ENCODE results near the gene ATN1. TPM values are rescaled to one million over a fixed set of nuclear protein-coding genes. Genes with fewer than 3 reads are reported as not detected.
A peak's percentile ranks its signal among the peaks of the same experiment; 100 is the strongest.

ATN1 gene
- total RNA-seq, 1 donor from 2014 or later: 69.7 TPM

DNA sequence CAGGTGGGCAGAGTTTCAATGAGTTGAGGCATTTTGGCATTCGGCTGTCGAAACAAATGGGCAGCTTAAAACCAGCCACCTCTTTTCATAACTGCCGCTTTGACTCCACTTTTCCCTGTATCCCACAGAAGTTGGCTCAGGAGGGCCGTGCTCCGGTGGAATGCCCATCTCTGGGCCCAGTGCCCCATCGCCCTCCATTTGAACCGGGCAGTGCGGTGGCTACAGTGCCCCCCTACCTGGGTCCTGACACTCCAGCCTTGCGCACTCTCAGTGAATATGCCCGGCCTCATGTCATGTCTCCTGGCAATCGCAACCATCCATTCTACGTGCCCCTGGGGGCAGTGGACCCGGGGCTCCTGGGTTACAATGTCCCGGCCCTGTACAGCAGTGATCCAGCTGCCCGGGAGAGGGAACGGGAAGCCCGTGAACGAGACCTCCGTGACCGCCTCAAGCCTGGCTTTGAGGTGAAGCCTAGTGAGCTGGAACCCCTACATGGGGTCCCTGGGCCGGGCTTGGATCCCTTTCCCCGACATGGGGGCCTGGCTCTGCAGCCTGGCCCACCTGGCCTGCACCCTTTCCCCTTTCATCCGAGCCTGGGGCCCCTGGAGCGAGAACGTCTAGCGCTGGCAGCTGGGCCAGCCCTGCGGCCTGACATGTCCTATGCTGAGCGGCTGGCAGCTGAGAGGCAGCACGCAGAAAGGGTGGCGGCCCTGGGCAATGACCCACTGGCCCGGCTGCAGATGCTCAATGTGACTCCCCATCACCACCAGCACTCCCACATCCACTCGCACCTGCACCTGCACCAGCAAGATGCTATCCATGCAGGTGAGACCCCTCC is 10.8 kb downstream of the ATN1 start:
- intact Hi-C loops (cut with DNase I): no loop called here
- no peak for ATAC-seq (ENCODE audit: poor library complexity)
- DNase-seq: no peak

DNA sequence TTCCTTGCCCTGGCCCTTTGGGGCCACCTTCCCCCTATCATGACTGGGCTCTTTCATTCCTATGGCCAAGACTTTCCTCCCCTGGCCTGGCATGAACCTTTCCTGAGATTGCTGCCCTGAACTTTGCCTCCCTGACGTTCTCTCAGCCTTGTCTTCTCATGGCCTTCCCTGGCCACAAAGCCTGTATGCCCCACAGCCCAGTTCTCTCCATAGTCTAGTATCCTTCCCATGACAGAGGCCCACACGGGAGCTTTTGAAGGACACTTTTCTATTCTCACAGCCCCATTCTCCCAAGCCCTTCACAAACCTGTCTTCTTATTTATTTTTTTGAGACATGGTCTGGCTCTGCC is 11.4 kb downstream of the ATN1 start:
- no peak for ATAC-seq (ENCODE audit: poor library complexity)
- intact Hi-C loops (cut with DNase I): no loop called here
- no peak for DNase-seq

DNA sequence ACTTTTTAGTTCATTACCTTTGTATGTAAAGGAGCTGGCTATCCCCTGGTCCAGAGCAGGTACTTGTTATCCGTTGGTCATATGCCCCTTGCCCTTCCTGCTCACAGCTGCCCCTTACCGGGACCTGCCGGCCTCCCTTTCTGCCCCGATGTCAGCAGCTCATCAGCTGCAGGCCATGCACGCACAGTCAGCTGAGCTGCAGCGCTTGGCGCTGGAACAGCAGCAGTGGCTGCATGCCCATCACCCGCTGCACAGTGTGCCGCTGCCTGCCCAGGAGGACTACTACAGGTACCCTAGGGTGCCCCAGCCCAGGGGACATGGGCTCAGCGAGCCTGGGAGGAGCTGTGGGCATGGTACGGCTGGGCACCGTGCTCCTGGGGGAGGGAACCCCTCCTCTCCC is 13.5 kb downstream of the ATN1 start:
- ATAC-seq (ENCODE audit: poor library complexity): no peak
- DNase-seq: peak; percentile 62
- intact Hi-C loops (cut with DNase I): loop anchor here (5.0 to 10.0 kb wide), 2 partner anchors 101 to 174 kb away; no protein-coding TSS in a partner anchor

DNA sequence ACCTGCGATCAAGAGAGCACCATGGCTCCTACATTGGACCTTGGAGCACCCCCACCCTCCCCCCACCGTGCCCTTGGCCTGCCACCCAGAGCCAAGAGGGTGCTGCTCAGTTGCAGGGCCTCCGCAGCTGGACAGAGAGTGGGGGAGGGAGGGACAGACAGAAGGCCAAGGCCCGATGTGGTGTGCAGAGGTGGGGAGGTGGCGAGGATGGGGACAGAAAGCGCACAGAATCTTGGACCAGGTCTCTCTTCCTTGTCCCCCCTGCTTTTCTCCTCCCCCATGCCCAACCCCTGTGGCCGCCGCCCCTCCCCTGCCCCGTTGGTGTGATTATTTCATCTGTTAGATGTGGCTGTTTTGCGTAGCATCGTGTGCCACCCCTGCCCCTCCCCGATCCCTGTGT is 14.0 kb downstream of the ATN1 start:
- intact Hi-C loops (cut with DNase I): loop anchor here (5.0 to 10.0 kb wide), 2 partner anchors 101 to 173 kb away; no protein-coding TSS in a partner anchor
- DNase-seq (peak; percentile 52), ATAC-seq (ENCODE audit: poor library complexity) (no peak)

DNA sequence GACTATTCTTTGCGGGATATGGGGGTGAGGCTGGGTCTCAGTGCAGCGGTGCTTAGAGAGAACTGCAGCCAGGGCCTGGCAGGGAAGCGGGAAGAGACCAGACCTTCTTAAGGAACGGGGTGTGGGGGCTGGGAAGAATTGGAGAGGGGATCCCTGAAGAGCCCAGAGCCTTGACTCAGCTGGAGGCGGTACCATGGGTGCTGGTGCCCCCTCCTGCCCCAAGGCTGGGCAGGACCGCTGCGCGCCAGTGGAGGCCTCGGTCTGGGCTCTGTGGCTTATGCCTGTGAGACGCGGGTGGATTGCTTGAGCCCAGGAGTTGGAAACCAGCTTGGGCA is 14.5 kb downstream of the ATN1 start:
- no peak for ATAC-seq (ENCODE audit: poor library complexity)
- intact Hi-C loops (cut with DNase I): loop anchor here (5.0 to 10.0 kb wide), 2 partner anchors 100 to 173 kb away; no protein-coding TSS in a partner anchor
- DNase-seq: peak; percentile 49

DNA sequence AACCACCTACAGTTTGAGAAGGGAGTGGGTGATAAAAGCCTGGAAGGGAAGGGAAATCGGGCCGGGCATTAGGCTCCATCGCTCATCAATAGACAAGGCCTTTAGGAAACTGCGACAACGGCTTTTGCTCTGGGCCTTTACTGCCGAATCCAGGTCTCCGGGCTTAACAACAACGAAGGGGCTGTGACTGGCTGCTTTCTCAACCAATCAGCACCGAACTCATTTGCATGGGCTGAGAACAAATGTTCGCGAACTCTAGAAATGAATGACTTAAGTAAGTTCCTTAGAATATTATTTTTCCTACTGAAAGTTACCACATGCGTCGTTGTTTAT is 15.6 kb downstream of the ATN1 start:
- DNase-seq (peak; percentile 80), ATAC-seq (ENCODE audit: poor library complexity) (peak; percentile 68)
- intact Hi-C loops (cut with DNase I): loop anchor here (5.0 to 10.0 kb wide), 2 partner anchors 99 to 171 kb away; no protein-coding TSS in a partner anchor

DNA sequence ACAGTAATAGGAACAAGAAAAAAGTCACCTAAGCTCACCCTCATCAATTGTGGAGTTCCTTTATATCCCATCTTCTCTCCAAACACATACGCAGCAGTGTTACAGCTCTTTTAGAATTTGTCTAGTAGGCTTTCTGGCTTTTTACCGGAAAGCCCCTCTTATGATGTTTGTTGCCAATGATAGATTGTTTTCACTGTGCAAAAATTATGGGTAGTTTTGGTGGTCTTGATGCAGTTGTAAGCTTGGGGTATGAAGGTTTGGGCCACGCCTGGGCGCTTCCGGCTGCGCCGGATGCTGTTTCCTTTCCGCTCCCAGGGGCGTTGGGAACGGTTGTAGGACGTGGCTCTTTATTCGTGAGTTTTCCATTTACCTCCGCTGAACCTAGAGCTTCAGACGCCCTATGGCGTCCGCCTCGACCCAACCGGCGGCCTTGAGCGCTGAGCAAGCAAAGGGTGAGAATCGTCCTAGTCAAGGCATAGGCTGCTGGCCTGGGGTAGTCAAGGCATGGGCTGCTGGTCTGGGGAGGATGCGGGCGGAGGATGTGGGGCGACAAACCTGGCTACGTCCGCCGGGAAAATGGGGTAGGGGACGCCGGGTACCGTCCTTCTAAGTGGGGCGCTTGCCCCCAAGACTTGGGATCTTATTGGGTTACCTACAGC is 16.1 kb downstream of the ATN1 start, which contains the start of the genes C12orf57 and RNU7-1:
Gene C12orf57, plus strand, starts transcription at position 301 of the 659 bp plus-strand sequence. Its CDS starts 100 bp downstream, at position 401.
Gene RNU7-1, plus strand, starts transcription at position 95 of the 659 bp plus-strand sequence.
- intact Hi-C loops (cut with DNase I): loop anchor here (5.0 to 10.0 kb wide), 2 partner anchors 98 to 171 kb away; no protein-coding TSS in a partner anchor
- ATAC-seq (ENCODE audit: poor library complexity) (peak; percentile 72), DNase-seq (peak; percentile 86)

DNA sequence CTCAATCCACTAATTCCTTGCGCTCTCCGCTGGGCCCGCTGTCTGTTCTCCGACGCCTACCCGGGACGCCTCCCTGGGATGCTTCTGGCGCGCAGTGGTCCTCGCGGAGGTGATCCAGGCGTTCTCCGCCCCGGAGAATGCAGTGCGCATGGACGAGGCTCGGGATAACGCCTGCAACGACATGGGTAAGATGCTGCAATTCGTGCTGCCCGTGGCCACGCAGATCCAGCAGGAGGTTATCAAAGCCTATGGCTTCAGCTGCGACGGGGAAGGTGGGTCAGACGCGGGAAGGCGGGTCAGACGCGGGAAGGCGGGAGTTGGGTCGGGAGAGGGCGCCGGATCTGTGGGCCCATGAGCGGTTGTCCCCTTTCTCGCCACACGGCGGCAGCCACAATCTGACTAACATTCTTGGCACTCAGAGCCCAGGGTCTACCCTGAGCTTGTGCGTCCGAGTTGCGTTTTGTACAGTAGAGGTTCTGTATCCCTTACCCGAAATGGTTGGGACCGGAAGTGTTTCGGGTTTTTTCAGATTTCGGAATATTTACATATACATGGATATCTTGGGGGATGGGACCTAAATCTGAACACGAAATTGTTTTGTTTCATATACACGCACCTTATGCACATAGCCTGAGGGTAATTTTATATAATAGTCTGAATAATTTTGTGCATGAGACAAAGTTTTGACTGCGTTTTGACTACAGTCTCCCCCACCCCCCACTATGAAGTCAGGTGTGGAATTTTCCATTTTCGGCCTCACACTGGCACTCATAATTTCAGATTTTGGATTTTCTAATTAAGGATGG is 16.8 kb downstream of the ATN1 start:
- ATAC-seq (ENCODE audit: poor library complexity): peak; percentile 76
- peak; percentile 97 for DNase-seq
- intact Hi-C loops (cut with DNase I): loop anchor here (5.0 to 10.0 kb wide), 2 partner anchors 98 to 170 kb away; no protein-coding TSS in a partner anchor

DNA sequence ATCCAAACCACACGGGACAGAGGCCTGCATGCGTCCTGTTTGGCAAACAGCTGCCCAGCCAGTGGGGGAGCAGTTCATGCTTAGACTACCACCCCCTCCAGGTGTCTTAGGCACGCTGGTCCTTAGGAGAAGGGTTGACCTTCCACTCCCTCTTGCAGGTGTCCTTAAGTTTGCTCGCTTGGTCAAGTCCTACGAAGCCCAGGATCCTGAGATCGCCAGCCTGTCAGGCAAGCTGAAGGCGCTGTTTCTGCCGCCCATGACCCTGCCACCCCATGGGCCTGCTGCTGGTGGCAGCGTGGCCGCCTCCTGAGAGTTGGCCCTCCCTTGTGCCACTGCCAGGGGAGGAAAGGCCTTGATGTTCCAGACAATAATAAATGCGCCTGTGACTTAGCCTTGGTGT is 17.9 kb downstream of the ATN1 start:
- ATAC-seq (ENCODE audit: poor library complexity) (no peak), DNase-seq (no peak)
- intact Hi-C loops (cut with DNase I): loop anchor here (10.0 kb wide), 1 partner anchor 169 kb away; no protein-coding TSS in a partner anchor

DNA sequence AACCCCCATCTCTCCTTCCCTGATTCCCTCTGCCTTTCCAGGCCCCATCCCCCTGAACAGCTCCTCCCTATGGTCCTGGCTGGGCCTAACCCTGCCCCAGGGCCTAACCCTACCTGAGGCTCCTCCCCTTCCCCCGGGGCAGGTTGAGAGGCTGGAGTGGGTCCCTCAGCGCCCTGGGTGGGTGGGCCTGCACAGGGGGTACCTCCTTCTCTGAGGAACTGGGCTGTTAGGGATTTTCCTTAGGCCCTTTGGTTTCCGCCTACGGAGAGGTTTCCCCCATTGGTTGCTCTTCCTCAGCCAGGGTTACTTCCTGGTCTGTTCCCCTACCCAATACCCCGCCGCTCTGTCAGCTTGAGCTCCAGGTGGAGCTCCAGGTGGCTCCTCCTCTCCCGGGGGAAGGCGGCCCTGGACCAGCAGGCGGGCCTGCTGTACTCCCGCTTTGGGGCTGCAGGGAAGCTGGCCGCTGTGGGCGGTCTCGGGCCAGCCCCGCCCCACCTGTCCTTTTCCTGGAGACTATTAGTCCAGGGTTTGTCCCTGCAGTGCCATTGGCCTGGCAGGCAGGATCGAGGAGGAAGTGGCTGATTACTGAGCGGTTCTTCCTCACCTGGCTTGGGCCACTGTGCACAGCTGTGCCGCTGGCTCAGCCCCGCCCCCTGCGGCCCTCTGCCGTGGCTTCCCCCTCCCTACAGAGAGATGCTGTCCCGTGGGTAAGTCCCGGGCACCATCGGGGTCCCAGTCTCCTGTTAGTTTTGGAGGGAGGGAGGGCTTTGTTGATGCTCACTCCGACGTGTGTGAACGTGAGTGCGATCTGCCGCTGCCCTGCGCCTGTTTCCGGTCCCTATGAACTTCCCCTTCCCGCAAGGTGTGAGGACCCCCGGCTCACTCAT is 18.5 kb downstream of the ATN1 start:
- intact Hi-C loops (cut with DNase I): loop anchor here (10.0 kb wide), 1 partner anchor 169 kb away; no protein-coding TSS in a partner anchor
- peak; percentile 74 for DNase-seq
- no peak for ATAC-seq (ENCODE audit: poor library complexity)

DNA sequence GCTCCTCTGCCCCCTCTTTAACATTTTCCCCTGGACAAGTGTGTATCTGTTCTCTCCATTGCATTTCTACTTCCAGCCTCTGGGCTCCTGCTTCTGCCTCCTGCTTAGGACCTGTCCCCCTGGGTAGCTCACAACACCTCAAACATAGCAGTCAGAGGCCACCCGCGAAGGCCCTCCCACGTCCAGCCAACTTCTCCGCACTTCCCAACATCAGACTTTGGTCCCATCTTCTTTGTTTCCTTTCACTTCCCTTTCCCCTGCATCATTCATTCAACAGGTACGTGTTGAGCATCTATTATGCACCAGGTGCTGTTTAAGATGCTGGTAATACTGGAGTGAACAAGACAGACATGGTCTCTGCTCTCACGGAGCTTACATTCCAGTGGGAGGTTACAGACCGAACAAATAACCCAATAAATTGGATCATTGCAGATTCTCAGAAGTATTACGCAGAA is 19.2 kb downstream of the ATN1 start:
- ATAC-seq (ENCODE audit: poor library complexity): no peak
- intact Hi-C loops (cut with DNase I): loop anchor here (10.0 kb wide), 1 partner anchor 168 kb away; no protein-coding TSS in a partner anchor
- peak; percentile 29 for DNase-seq

DNA sequence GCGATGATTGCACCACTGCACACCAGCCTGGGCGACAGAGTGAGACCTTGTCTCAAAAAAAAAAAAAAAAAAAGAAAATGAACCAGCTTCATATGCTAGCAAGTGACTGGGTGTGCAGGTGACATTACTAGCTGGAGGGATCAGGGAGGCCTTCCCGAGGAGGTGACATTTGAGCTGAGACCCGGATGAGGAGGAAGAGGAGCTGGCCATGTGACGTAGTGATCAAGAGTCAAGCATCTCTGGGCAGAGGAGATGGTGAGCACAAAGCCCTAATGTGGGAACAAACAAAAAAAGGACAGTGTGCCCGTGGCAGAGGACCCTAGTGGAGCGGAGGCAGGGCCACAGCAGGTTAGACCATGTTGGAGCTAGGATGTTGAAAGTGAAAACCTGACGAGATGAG is 19.9 kb downstream of the ATN1 start:
- intact Hi-C loops (cut with DNase I): loop anchor here (10.0 kb wide), 1 partner anchor 167 kb away; no protein-coding TSS in a partner anchor
- no peak for ATAC-seq (ENCODE audit: poor library complexity)
- peak; percentile 18 for DNase-seq

DNA sequence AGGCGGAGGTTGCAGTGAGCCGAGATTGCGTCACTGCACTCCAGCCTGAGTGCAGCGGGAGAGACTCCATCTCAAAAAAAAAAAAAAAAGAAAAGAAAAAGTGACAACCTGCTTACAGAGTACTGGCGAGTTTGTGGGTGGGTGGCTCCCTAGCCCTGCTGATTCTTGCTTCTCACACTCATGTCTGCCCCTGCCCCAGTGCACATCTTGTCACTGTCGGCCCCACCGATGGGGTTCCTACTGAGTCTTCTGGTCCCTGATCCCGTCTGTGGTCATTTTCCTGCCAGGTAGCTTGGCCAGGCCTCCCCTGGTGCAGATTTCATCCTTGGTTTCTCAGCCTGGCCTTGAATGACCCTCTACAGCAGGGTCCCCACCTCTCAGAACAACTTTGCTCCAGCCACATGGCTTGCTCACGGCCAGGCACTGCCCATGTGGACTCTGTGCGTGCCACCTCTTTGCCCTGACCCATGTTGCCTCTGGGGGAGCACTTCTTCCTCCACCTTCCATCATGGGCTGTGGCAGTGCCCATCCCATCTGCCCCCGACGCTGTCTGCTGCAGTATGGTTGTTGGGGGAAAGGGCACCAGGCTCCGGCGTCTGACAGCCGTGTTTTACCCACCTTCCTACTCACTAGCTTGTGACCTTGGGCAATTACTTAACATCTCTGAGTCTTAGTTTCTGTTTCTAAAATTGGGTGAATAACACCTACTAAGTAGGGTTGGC is 21.3 kb downstream of the ATN1 start:
- no peak for ATAC-seq (ENCODE audit: poor library complexity)
- DNase-seq: peak; percentile 34
- intact Hi-C loops (cut with DNase I): loop anchor here (10.0 kb wide), 1 partner anchor 166 kb away; no protein-coding TSS in a partner anchor

DNA sequence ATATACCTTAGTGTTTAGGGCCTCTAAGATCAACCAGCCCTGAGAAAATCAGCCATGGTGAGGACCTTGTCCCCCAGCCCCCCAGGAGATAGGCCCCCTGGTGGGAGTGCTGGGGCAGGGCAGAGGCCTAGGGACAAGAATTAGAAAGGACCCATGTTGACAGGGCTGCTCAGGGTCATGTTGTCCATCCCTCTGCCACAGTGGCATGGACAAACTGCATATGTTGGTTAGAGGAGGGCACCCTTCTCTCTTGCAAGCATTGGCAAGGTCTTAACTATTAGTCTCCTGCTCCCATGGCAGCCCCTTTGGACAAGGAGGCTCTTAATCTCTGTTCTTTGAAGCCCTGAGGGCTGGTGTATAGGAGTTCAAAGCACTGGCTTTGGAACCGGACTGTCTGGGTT is 22.6 kb downstream of the ATN1 start:
- intact Hi-C loops (cut with DNase I): no loop called here
- DNase-seq (no peak), ATAC-seq (ENCODE audit: poor library complexity) (no peak)

DNA sequence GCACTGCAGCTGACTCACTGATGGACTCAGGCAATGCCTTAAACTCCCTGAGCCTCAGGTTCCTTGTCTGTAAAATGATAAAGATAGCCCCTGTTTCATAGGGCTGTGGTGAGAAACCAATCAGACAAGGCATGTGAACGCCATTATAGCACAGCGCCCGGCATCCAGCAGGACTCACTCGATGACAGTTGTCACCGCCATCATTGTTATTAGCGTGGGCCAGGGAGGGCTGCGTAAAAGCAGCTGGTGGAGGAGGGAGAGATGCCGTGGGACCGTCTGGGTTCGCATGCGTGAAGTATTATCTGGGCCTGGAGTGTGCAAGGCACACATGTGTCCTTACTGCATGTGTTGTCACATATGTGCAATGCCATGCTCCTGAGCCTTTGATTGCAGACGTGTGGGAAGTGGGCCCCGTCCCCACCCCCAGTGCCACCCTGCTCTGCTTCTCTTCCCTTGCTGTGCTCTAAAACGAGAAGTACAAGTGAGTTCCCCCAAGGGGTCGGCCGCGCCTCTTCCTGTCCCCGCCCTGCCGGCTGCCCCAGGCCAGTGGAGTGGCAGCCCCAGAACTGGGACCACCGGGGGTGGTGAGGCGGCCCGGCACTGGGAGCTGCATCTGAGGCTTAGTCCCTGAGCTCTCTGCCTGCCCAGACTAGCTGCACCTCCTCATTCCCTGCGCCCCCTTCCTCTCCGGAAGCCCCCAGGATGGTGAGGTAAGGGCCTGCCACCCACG is 23.2 kb downstream of the ATN1 start, which contains the start of gene PTPN6:
Gene PTPN6, plus strand, starts transcription at position 546 of the 730 bp plus-strand sequence. Its CDS starts 157 bp downstream, at position 703.
- intact Hi-C loops (cut with DNase I): no loop called here
- DNase-seq (peak; percentile 86), ATAC-seq (ENCODE audit: poor library complexity) (peak; percentile 61)

DNA sequence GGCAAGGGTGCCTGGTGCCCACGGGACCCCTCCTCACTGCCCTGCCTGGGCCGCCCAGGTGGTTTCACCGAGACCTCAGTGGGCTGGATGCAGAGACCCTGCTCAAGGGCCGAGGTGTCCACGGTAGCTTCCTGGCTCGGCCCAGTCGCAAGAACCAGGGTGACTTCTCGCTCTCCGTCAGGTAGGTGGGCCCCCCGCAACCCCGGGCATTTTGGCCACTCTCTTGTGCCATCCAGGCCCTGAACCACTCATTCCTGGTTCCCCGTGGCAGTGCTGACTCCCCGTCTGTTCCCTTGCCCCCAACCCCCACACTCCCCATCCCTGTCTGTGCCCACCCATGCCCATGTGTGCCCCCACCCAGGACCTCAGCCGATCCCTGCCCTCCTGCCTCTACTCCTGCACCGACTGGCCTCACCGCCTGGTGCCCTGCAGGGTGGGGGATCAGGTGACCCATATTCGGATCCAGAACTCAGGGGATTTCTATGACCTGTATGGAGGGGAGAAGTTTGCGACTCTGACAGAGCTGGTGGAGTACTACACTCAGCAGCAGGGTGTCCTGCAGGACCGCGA is 23.9 kb downstream of the ATN1 start:
- ATAC-seq (ENCODE audit: poor library complexity) (no peak), DNase-seq (no peak)
- intact Hi-C loops (cut with DNase I): no loop called here

Data from Right ventricle myocardium superior (tissue), 1 donor.